Measurements from ENCODE around the gene PPM1E. TPM values are rescaled to one million over a fixed set of nuclear protein-coding genes. Genes with fewer than 3 reads are reported as not detected.

PPM1E gene
- total and polyA plus RNA-seq, 2 donors (not counting 1 experiment from before 2014, with no cell fraction given): not detected

DNA sequence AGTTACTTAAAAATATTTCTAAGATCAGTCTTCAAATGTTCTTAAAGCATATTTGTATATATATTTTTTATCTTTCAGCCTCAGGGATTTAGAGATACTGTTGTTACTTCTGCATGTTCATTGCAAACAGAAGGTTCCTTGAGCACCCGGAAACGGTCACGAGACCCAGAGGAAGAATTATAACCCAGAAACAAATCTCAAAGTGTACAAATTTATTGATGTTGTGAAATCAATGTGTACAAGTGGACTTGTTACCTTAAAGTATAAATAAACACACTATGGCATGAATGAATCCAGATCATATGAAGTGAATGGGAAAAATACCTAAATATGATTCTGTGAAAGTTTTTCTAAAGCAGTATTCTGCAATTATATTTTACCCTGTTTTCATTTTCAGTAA lies 21.6 kb upstream of the PPM1E start:
- DNase-seq (no peak), ATAC-seq (ENCODE audit: low read depth) (no peak)
- intact Hi-C loops (cut with micrococcal nuclease): no loop called here
- no peaks in the 10 kb centered on the region for H4K20me1 ChIP-seq (ENCODE audit: control insufficient read depth, insufficient read depth, low read length, poor library complexity, severe bottlenecking)
- no peak overlapping the region for H3K4me2 ChIP-seq (replicated peaks; ENCODE audit: low read depth, low read length, poor library complexity, severe bottlenecking)
- CTCF ChIA-PET: no interaction called here
- no peak overlapping the region for H2AFZ ChIP-seq (ENCODE audit: insufficient read depth, low read depth, low read length, poor library complexity, severe bottlenecking)
- no peak for TF ChIP-seq EZH2 (IDR thresholded peaks at IDR 0.05; ENCODE audit: borderline replicate concordance, insufficient read depth, low read depth, low read length, poor library complexity, severe bottlenecking)
- TF ChIP-seq, protein P1, sequence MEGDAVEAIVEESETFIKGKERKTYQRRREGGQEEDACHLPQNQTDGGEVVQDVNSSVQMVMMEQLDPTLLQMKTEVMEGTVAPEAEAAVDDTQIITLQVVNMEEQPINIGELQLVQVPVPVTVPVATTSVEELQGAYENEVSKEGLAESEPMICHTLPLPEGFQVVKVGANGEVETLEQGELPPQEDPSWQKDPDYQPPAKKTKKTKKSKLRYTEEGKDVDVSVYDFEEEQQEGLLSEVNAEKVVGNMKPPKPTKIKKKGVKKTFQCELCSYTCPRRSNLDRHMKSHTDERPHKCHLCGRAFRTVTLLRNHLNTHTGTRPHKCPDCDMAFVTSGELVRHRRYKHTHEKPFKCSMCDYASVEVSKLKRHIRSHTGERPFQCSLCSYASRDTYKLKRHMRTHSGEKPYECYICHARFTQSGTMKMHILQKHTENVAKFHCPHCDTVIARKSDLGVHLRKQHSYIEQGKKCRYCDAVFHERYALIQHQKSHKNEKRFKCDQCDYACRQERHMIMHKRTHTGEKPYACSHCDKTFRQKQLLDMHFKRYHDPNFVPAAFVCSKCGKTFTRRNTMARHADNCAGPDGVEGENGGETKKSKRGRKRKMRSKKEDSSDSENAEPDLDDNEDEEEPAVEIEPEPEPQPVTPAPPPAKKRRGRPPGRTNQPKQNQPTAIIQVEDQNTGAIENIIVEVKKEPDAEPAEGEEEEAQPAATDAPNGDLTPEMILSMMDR (IDR thresholded peaks at IDR 0.05): no peak
- Mint-ChIP-seq H3K27ac (no peak overlapping the region), H3K27me3 (no peaks in the 10 kb centered on the region), H3K9me3 (ENCODE audit: insufficient read depth) (no peaks in the 10 kb centered on the region), H3K4me1 (no peaks in the 10 kb centered on the region), H3K4me3 (no peak overlapping the region)
- no peaks in the 10 kb centered on the region for H3K79me2 ChIP-seq (ENCODE audit: control insufficient read depth, insufficient read depth, low read length)
- H3K4me3 ChIP-seq (ENCODE audit: control extremely low read depth in 1 of 5, extremely low read depth in 1 of 5, insufficient read depth in 1 of 5, low read depth in 2 of 5, low read length in 4 of 5): no peak overlapping the region
- no peaks in the 10 kb centered on the region for H3K4me1 ChIP-seq (ENCODE audit: control insufficient read depth in 2 of 2, insufficient read depth in 2 of 2, low read length in 2 of 2)
- no peaks in the 10 kb centered on the region for H3K9me3 ChIP-seq (ENCODE audit: control extremely low read depth in 1 of 3, control insufficient read depth in 2 of 3, insufficient read depth in 1 of 3, low read length in 2 of 3)
- POLR2A ChIA-PET: no interaction called here
- peaks cover 0 to 3% of the 10 kb centered on the region in 2 experiments for H3K36me3 ChIP-seq (replicated peaks in 1 of 2; ENCODE audit: control extremely low read depth in 1 of 2, control insufficient read depth in 1 of 2, extremely low read depth in 1 of 2, insufficient read depth in 2 of 2, low read length in 1 of 2)
- no peaks in the 10 kb centered on the region for H3K27me3 ChIP-seq (replicated peaks in 1 of 4; ENCODE audit: control extremely low read depth in 1 of 4, control insufficient read depth in 3 of 4, insufficient read depth in 4 of 4, low read length in 3 of 4)
- no CpG with 5 or more reads among the region's 3 CpGs for WGBS (ENCODE audit: insufficient coverage)
- H3K27ac ChIP-seq (ENCODE audit: low read length in 2 of 2): no peak overlapping the region
- H3K9ac ChIP-seq (ENCODE audit: low read length): no peak overlapping the region

DNA sequence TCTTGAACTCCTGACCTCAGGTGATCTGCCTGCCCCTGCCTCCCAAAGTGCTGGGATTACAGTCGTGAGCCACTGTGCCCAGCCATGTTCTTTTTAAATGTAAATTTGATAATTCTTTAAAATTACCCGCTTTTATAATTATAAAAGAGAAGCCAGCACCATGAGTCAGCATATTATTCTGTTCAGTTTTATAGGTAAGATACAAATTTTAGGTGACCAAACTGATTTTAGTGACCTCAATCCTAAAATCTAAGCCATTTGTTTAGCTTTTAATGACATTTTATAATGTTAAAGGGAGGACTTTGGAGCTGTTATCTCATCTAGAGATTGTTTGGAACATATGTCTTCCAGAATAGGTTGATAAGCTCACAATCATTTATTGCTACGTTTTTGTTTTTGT lies 20.8 kb upstream of the PPM1E start:
- Histone ChIP-seq H3K4me2 (replicated peaks; ENCODE audit: low read depth, low read length, poor library complexity, severe bottlenecking) (no peak overlapping the region), H3K27me3 (replicated peaks in 1 of 4; ENCODE audit: control extremely low read depth in 1 of 4, control insufficient read depth in 3 of 4, insufficient read depth in 4 of 4, low read length in 3 of 4) (no peaks in the 10 kb centered on the region), H3K27ac (ENCODE audit: low read length in 2 of 2) (no peak overlapping the region), H3K9me3 (ENCODE audit: control extremely low read depth in 1 of 3, control insufficient read depth in 2 of 3, insufficient read depth in 1 of 3, low read length in 2 of 3) (no peaks in the 10 kb centered on the region), H3K4me3 (ENCODE audit: control extremely low read depth in 1 of 5, extremely low read depth in 1 of 5, insufficient read depth in 1 of 5, low read depth in 2 of 5, low read length in 4 of 5) (no peak overlapping the region), H2AFZ (ENCODE audit: insufficient read depth, low read depth, low read length, poor library complexity, severe bottlenecking) (no peak overlapping the region), H3K9ac (ENCODE audit: low read length) (no peak overlapping the region), H3K36me3 (replicated peaks in 1 of 2; ENCODE audit: control extremely low read depth in 1 of 2, control insufficient read depth in 1 of 2, extremely low read depth in 1 of 2, insufficient read depth in 2 of 2, low read length in 1 of 2) (peaks cover 0 to 3% of the 10 kb centered on the region in 2 experiments), H4K20me1 (ENCODE audit: control insufficient read depth, insufficient read depth, low read length, poor library complexity, severe bottlenecking) (no peaks in the 10 kb centered on the region), H3K4me1 (ENCODE audit: control insufficient read depth in 2 of 2, insufficient read depth in 2 of 2, low read length in 2 of 2) (no peaks in the 10 kb centered on the region), H3K79me2 (ENCODE audit: control insufficient read depth, insufficient read depth, low read length) (no peaks in the 10 kb centered on the region)
- Mint-ChIP-seq H3K9me3 (ENCODE audit: insufficient read depth) (no peaks in the 10 kb centered on the region), H3K4me1 (no peaks in the 10 kb centered on the region), H3K27me3 (no peaks in the 10 kb centered on the region), H3K4me3 (no peak overlapping the region), H3K27ac (no peak overlapping the region)
- POLR2A ChIA-PET: no interaction called here
- no peak for TF ChIP-seq EZH2 (IDR thresholded peaks at IDR 0.05; ENCODE audit: borderline replicate concordance, insufficient read depth, low read depth, low read length, poor library complexity, severe bottlenecking)
- ATAC-seq (ENCODE audit: low read depth): no peak
- 90% methylated on average over 1 of the region's 3 CpGs for WGBS (ENCODE audit: insufficient coverage)
- CTCF ChIA-PET: no interaction called here
- DNase-seq: no peak
- intact Hi-C loops (cut with micrococcal nuclease): no loop called here

Data from B cell (primary cell).